H1 (cell line): ENCODE results near the gene MPEG1. TPM values are rescaled to one million over a fixed set of nuclear protein-coding genes. Genes with fewer than 3 reads are reported as not detected.

ENCODE experiments used
- CTCF ChIA-PET: fragments of 300-600 bp; sonication (Branson Sonifier 250); formaldehyde crosslinking; loops from one replicate; lab custom pipeline; 2021; ENCODE audit not compliant: partially characterized antibody; lab: Charles Lee
- POLR2A ChIA-PET: fragments of 300-600 bp; sonication (Branson Sonifier 250); formaldehyde crosslinking; loops from one replicate; lab custom pipeline; 2021; ENCODE audit warnings: inconsistent platforms; ENCODE audit not compliant: partially characterized antibody; lab: Charles Lee
- DNase-seq, 2 experiments: peaks; one replicate each; pipeline versions ENCODE4 v3.0.0 to v3.0.0-alpha.2; 2010 to 2022; ENCODE audit warnings: low spot score in 2 of 2, low read depth in 1 of 2, mixed read lengths in 1 of 2
- FAIRE-seq: peaks from 2 replicates; lab custom pipeline; 2011; peaks lifted over from hg19 to GRCh38; lab: Jason Lieb, UNC
- H2AFZ ChIP-seq: 2 replicates; pipeline ENCODE4 v1.8.1; 2012; ENCODE audit warnings: low read length, inconsistent platforms
- H2AK5ac ChIP-seq: 2 replicates; pipeline ENCODE4 v1.6.1; 2013; ENCODE audit warnings: low read depth, low read length
- H2BK120ac ChIP-seq: replicated peaks from 2 replicates; pipeline ENCODE3; 2013; ENCODE audit warnings: low read depth, low read length, inconsistent platforms
- H2BK12ac ChIP-seq: 2 replicates; pipeline ENCODE4 v1.6.1; 2013; ENCODE audit warnings: low read depth, low read length
- H2BK15ac ChIP-seq: 2 replicates; pipeline ENCODE4 v1.6.1; 2013; ENCODE audit warnings: low read length
- H2BK20ac ChIP-seq: 2 replicates; pipeline ENCODE4 v1.6.1; 2013; ENCODE audit warnings: low read length
- H2BK5ac ChIP-seq: 2 replicates; pipeline ENCODE4 v1.6.1; 2013; ENCODE audit warnings: low read depth, low read length
- H3K14ac ChIP-seq: 2 replicates; pipeline ENCODE4 v1.6.1; 2013; ENCODE audit warnings: inconsistent platforms; ENCODE audit not compliant: insufficient read length
- H3K18ac ChIP-seq: 2 replicates; pipeline ENCODE4 v1.6.1; 2013; ENCODE audit warnings: low read length; ENCODE audit errors: extremely low read depth
- H3K23ac ChIP-seq: 2 replicates; pipeline ENCODE4 v1.6.1; 2013; ENCODE audit warnings: inconsistent platforms; ENCODE audit not compliant: insufficient read length
- H3K23me2 ChIP-seq: 2 replicates; pipeline ENCODE4 v1.6.1; 2013; ENCODE audit warnings: low read depth, low read length
- H3K27ac ChIP-seq: 2 replicates; pipeline ENCODE4 v1.6.1; 2011; ENCODE audit warnings: low read depth, low read length, inconsistent platforms
- H3K27me3 ChIP-seq, 4 experiments: replicated peaks in 1 of 4; 1 replicate in 1 of 4; 2 replicates in 3 of 4; pipeline versions ENCODE4 v1.6.1 to v1.8.1; 2011 to 2013; ENCODE audit warnings: low read length in 3 of 4, mild to moderate bottlenecking in 3 of 4, inconsistent platforms in 2 of 4, mixed read lengths in 2 of 4, moderate library complexity in 1 of 4; ENCODE audit not compliant: control insufficient read depth in 3 of 4, insufficient read depth in 3 of 4; ENCODE audit errors: extremely low read depth in 1 of 4
- H3K36me3 ChIP-seq, 4 experiments: 2 replicates each; pipeline versions ENCODE4 v1.6.1 to v1.8.1; 2011 to 2013; ENCODE audit warnings: mild to moderate bottlenecking in 4 of 4, low read length in 3 of 4, moderate library complexity in 2 of 4, control low read depth in 1 of 4, inconsistent platforms in 1 of 4; ENCODE audit not compliant: insufficient read depth in 4 of 4, control insufficient read depth in 2 of 4
- H3K4ac ChIP-seq: replicated peaks from 2 replicates; pipeline ENCODE3; 2013; ENCODE audit warnings: low read length, low read depth, mixed read lengths, inconsistent platforms; ENCODE audit not compliant: insufficient read length
- H3K4me1 ChIP-seq, 4 experiments: replicated peaks in 1 of 4; 1 replicate in 1 of 4; 2 replicates in 3 of 4; pipeline versions ENCODE4 v1.6.1 to v1.8.1; 2011 to 2013; ENCODE audit warnings: low read length in 3 of 4, inconsistent platforms in 2 of 4, mixed read lengths in 1 of 4; ENCODE audit not compliant: insufficient read depth in 4 of 4, control insufficient read depth in 3 of 4
- H3K4me2 ChIP-seq, 2 experiments: 2 replicates each; pipeline versions ENCODE4 v1.6.1 to v1.8.1; 2011 to 2013; ENCODE audit warnings: low read depth in 2 of 2, low read length in 2 of 2, control low read depth in 1 of 2, inconsistent platforms in 1 of 2, mild to moderate bottlenecking in 1 of 2; ENCODE audit not compliant: insufficient read depth in 1 of 2
- H3K4me3 ChIP-seq, 4 experiments: fragments of 200-600, 300-600 bp in 1 of 4; sonication (generic), shearing (Covaris generic), sonication (Bioruptor Twin) in 1 of 4; 2 replicates each; pipeline versions ENCODE4 v1.5.1 to v1.8.1; 2011 to 2016; ENCODE audit warnings: low read length in 4 of 4, low read depth in 3 of 4, control low read depth in 2 of 4, inconsistent platforms in 2 of 4, mild to moderate bottlenecking in 2 of 4, mixed read lengths in 1 of 4, moderate library complexity in 1 of 4; ENCODE audit not compliant: insufficient read depth in 2 of 4; ENCODE audit errors: extremely low read depth in 1 of 4
- H3K56ac ChIP-seq: replicated peaks from 2 replicates; pipeline ENCODE3; 2013; ENCODE audit warnings: low read depth, mild to moderate bottlenecking, mixed read lengths, low read length, inconsistent platforms; ENCODE audit not compliant: insufficient read length
- H3K79me1 ChIP-seq: 2 replicates; pipeline ENCODE4 v1.6.1; 2013; ENCODE audit warnings: low read depth, low read length, control low read depth
- H3K79me2 ChIP-seq, 2 experiments: 2 replicates each; pipeline versions ENCODE4 v1.6.1 to v1.8.1; 2012 to 2013; ENCODE audit warnings: low read length in 2 of 2, mild to moderate bottlenecking in 2 of 2, inconsistent platforms in 1 of 2; ENCODE audit not compliant: insufficient read depth in 2 of 2, control insufficient read depth in 1 of 2
- H3K9ac ChIP-seq, 4 experiments: replicated peaks in 1 of 4; 1 replicate in 1 of 4; 2 replicates in 3 of 4; pipeline versions ENCODE4 v1.6.1 to v1.8.1; 2011 to 2013; ENCODE audit warnings: low read depth in 3 of 4, low read length in 3 of 4, control low read depth in 2 of 4, mild to moderate bottlenecking in 2 of 4, moderate library complexity in 2 of 4, inconsistent platforms in 1 of 4; ENCODE audit errors: extremely low read depth in 1 of 4
- H3K9me3 ChIP-seq, 2 experiments: 2 replicates each; pipeline versions ENCODE4 v1.6.1 to v1.8.1; 2012 to 2013; ENCODE audit warnings: mild to moderate bottlenecking in 2 of 2, moderate library complexity in 2 of 2, control low read depth in 1 of 2, inconsistent platforms in 1 of 2, low read depth in 1 of 2, low read length in 1 of 2, mixed read lengths in 1 of 2; ENCODE audit not compliant: insufficient read depth in 2 of 2
- H4K20me1 ChIP-seq, 2 experiments: replicated peaks in 1 of 2; 2 replicates each; pipeline versions ENCODE3 to v1.8.1; 2011 to 2013; ENCODE audit warnings: inconsistent platforms in 2 of 2, low read length in 2 of 2, mild to moderate bottlenecking in 1 of 2; ENCODE audit not compliant: insufficient read depth in 2 of 2, control insufficient read depth in 1 of 2
- H4K5ac ChIP-seq: 2 replicates; pipeline ENCODE4 v1.6.1; 2013; ENCODE audit warnings: low read length, low read depth, mixed read lengths, inconsistent platforms; ENCODE audit not compliant: insufficient read length
- H4K8ac ChIP-seq: 2 replicates; pipeline ENCODE4 v1.8.0; 2013; ENCODE audit warnings: mild to moderate bottlenecking, moderate library complexity, low read length, inconsistent platforms; ENCODE audit not compliant: insufficient read depth; ENCODE audit errors: extremely low read depth
- H4K91ac ChIP-seq: replicated peaks from 2 replicates; pipeline ENCODE3; 2013; ENCODE audit warnings: low read length, mixed read lengths, inconsistent platforms; ENCODE audit not compliant: insufficient read length
- BACH1 ChIP-seq: IDR thresholded peaks from 2 replicates; pipeline ENCODE4 v1.6.1; 2012; ENCODE audit warnings: low read length, improper control_type of control experiment
- CBX5 ChIP-seq: fragments of 300-800, 300-1000 bp; sonication (generic); IDR thresholded peaks from 2 replicates; pipeline ENCODE4 v1.7.1; 2016; ENCODE audit warnings: antibody characterized with exemption, low read length, low read depth
- CEBPB ChIP-seq: IDR thresholded peaks from 2 replicates; pipeline ENCODE4 v1.6.1; 2012; ENCODE audit warnings: low read depth, low read length
- E2F6 ChIP-seq: IDR thresholded peaks from 2 replicates; pipeline ENCODE4 v1.6.1; 2012; ENCODE audit warnings: inconsistent platforms
- JUND ChIP-seq: IDR thresholded peaks from 2 replicates; pipeline ENCODE4 v1.6.1; 2011; ENCODE audit warnings: mild to moderate bottlenecking, improper control_type of control experiment, low read length
- KDM5A ChIP-seq: fragments of 200-600 bp; IDR thresholded peaks from 2 replicates; pipeline ENCODE4 v1.7.1; 2012; ENCODE audit warnings: mild to moderate bottlenecking, low read length, inconsistent platforms, mixed read lengths
- RAD21 ChIP-seq, 2 experiments: IDR thresholded peaks in 1 of 2; conservative IDR thresholded peaks in 1 of 2; 2 replicates each; pipeline ENCODE4 v1.6.1; 2011; ENCODE audit warnings: low read depth in 2 of 2, low read length in 2 of 2, improper control_type of control experiment in 1 of 2, inconsistent platforms in 1 of 2, mild to moderate bottlenecking in 1 of 2, moderate library complexity in 1 of 2
- SP4 ChIP-seq: IDR thresholded peaks from 2 replicates; pipeline ENCODE4 v1.6.1; 2012; ENCODE audit warnings: low read length, inconsistent platforms
- YY1 ChIP-seq: IDR thresholded peaks from 2 replicates; pipeline ENCODE4 v1.6.1; 2011; ENCODE audit warnings: low read depth, mild to moderate bottlenecking, low read length
- WGBS, 2 experiments: shearing (Covaris generic) in 1 of 2; methylation state at CpG; one replicate each; pipeline versions ENCODE4 v1.1.6 to v1.1.7; 2013 to 2015; ENCODE audit warnings: low lambda C conversion rate in 2 of 2, mixed read lengths in 2 of 2, inconsistent platforms in 1 of 2, low coverage in 1 of 2, missing lambda C conversion rate in 1 of 2; ENCODE audit not compliant: insufficient replicate concordance in 2 of 2, insufficient coverage in 1 of 2, insufficient read length in 1 of 2; ENCODE audit errors: extremely low coverage in 1 of 2, missing lambda C conversion rate in 1 of 2; 5-methylcytosine and 5-hydroxymethylcytosine counted together
- polyA plus RNA-seq, 7 experiments: library from polyadenylated mRNA; depleted of rRNA in 3 of 7; stranded (reverse) in 5 of 7; unstranded in 2 of 7; fragments of >200 nt in 5 of 7; fragments of 200-250 nt in 2 of 7; gene quantifications; 1 replicate in 5 of 7; 2 replicates in 1 of 7; 4 replicates in 1 of 7; pipeline versions ENCODE4 v1.2.1 to v1.2.3, GENCODE V29; 2011 to 2013; ENCODE audit warnings: missing spikeins in 2 of 7, mixed read lengths in 2 of 7
- total RNA-seq: library from RNA; stranded (reverse); fragmentation: NEBNext Ultra II Directional; extraction: Animal tissue kit (Norgen Biotek cat#: 25700); gene quantifications from 2 replicates; pipeline ENCODE4 v1.2.1, GENCODE V29; 2021
- TF ChIP-seq, protein P1 (sequence below), 3 experiments: IDR thresholded peaks; 1 replicate in 2 of 3; 2 replicates in 1 of 3; pipeline versions ENCODE4 v1.5.1 to v1.6.1; 2011; ENCODE audit warnings: low read length in 3 of 3, mild to moderate bottlenecking in 3 of 3, inconsistent platforms in 2 of 3, low read depth in 1 of 3, moderate library complexity in 1 of 3; ENCODE audit not compliant: insufficient read depth in 1 of 3; ENCODE audit errors: control extremely low read depth in 1 of 3

Gene MPEG1
- total and polyA plus RNA-seq, 2 of the 8 experiments (the other 6 are each of a cell fraction or from before 2014, with no cell fraction given): not detected

GRCh38 chr11:59206635-59207034, 6.1 kb downstream of the MPEG1 start:
- no peaks in the 10 kb centered on the region for H3K79me2 ChIP-seq
- H2BK12ac ChIP-seq: no peak overlapping the region
- H2BK15ac ChIP-seq: no peak overlapping the region
- H3K27ac ChIP-seq: no peak overlapping the region
- H2BK5ac ChIP-seq: no peak overlapping the region
- POLR2A ChIA-PET: interaction anchor here (1.2 kb wide), 1 partner anchor 21 kb away, joined by 3 read pairs; no protein-coding TSS in a partner anchor
- WGBS, 2 experiments: 82% methylated on average over 4 of the region's 4 CpGs; no CpG with 5 or more reads in 1 of the 2 experiments
- no peak overlapping the region for H4K91ac ChIP-seq
- H3K18ac ChIP-seq: no peak overlapping the region
- peaks cover 0 to 2% (median 0%) of the 10 kb centered on the region in 4 experiments; a peak in 1 of 7 replicates for H3K4me1 ChIP-seq
- no peak overlapping the region for H2BK20ac ChIP-seq
- no peak overlapping the region for H3K9ac ChIP-seq
- H3K36me3 ChIP-seq: peaks cover 2 to 14% (median 7%) of the 10 kb centered on the region in 4 experiments; a peak in 4 of 8 replicates
- no peaks in the 10 kb centered on the region for H3K23me2 ChIP-seq
- H3K79me1 ChIP-seq: no peaks in the 10 kb centered on the region
- H2BK120ac ChIP-seq: no peak overlapping the region
- CTCF ChIA-PET: interaction anchor here (0.7 to 8.2 kb wide), 20 partner anchors 9 to 278 kb away, joined by 3 to 141 read pairs (median 6); partner anchors contain the start of genes DTX4 and OR5A2
- H3K4me3 ChIP-seq: no peak overlapping the region
- DNase-seq (peak; percentile 27 to 65), FAIRE-seq (no peak)
- H3K4ac ChIP-seq: no peak overlapping the region
- no peak overlapping the region for H3K23ac ChIP-seq
- no peak overlapping the region for H3K14ac ChIP-seq
- H3K27me3 ChIP-seq: no peaks in the 10 kb centered on the region
- no peak overlapping the region for H2AK5ac ChIP-seq
- no peaks in the 10 kb centered on the region for H4K20me1 ChIP-seq
- no peaks in the 10 kb centered on the region for H3K9me3 ChIP-seq
- no peak overlapping the region for H4K5ac ChIP-seq
- no peak overlapping the region for H4K8ac ChIP-seq
- H3K4me2 ChIP-seq: no peak overlapping the region
- H3K56ac ChIP-seq: no peak overlapping the region
- H2AFZ ChIP-seq: no peak overlapping the region
- TF ChIP-seq CBX5 (no peak), YY1 (peak; percentile 88), E2F6 (no peak), RAD21 (IDR thresholded peaks at IDR 0.05 in 1 of 2, conservative IDR thresholded peaks at IDR 0.05 in 1 of 2; ENCODE audit: low read depth in 2 of 2, low read length in 2 of 2) (peak; percentile 50 to 64), KDM5A (no peak), SP4 (no peak), CEBPB (no peak), BACH1 (no peak), JUND (no peak)
- TF ChIP-seq, protein P1, sequence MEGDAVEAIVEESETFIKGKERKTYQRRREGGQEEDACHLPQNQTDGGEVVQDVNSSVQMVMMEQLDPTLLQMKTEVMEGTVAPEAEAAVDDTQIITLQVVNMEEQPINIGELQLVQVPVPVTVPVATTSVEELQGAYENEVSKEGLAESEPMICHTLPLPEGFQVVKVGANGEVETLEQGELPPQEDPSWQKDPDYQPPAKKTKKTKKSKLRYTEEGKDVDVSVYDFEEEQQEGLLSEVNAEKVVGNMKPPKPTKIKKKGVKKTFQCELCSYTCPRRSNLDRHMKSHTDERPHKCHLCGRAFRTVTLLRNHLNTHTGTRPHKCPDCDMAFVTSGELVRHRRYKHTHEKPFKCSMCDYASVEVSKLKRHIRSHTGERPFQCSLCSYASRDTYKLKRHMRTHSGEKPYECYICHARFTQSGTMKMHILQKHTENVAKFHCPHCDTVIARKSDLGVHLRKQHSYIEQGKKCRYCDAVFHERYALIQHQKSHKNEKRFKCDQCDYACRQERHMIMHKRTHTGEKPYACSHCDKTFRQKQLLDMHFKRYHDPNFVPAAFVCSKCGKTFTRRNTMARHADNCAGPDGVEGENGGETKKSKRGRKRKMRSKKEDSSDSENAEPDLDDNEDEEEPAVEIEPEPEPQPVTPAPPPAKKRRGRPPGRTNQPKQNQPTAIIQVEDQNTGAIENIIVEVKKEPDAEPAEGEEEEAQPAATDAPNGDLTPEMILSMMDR (IDR thresholded peaks at IDR 0.05; ENCODE audit: control extremely low read depth in 1 of 3, insufficient read depth in 1 of 3, low read depth in 1 of 3, low read length in 3 of 3): peak; percentile 64 to 80 (median 75)
